ENCODE measurements around the gene S1PR4. TPM values are rescaled to one million over a fixed set of nuclear protein-coding genes. Genes with fewer than 3 reads are reported as not detected.

S1PR4 gene
- polyA plus RNA-seq, 1 of the 3 experiments (the other 2 are of a cell fraction): not detected

DNA sequence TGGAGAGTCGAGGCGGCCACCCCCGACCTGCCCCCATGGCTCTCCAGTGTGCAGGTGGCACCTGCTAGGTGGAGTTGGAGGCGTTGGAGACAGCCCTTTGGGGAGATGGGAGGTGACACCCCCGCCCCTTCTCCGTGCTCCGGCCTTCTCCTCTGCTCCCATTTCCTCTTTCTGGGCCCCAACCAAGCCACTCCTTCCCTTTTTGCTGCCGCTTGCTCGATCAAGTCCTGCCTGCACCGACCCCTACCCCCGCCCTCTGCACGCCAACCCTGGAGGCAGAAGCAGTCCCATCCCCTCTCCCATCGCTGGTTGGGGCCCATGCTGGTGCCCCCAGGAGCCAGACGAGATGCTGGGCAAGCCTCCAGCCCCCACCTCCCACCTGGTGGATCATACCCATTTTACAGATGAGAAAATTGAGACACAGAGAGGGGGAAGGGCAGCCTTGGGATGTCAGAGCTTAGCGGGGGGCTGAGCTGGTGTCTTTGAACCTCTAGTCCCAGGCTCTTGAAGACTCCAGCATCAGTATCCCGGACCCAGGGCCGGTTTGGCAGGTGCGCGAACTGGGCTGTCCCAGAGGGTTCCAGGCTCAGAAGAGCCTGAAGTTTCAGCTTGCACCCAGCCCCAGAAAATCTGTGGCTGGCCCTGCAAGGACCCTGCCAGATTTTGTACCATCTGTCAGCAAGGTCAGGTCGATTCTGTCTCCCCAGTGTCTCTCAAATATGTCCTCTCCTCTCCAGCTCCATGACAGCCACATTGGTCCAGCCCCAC lies 32.5 kb upstream of the S1PR4 start (continued):
- TF ChIP-seq YY1 (IDR thresholded peaks at IDR 0.05; ENCODE audit: low read depth): no peak
- TF ChIP-seq GABPA (IDR thresholded peaks at IDR 0.05; ENCODE audit: low read depth): no peak
- no peak for TF ChIP-seq ELF1 (IDR thresholded peaks at IDR 0.05)

DNA sequence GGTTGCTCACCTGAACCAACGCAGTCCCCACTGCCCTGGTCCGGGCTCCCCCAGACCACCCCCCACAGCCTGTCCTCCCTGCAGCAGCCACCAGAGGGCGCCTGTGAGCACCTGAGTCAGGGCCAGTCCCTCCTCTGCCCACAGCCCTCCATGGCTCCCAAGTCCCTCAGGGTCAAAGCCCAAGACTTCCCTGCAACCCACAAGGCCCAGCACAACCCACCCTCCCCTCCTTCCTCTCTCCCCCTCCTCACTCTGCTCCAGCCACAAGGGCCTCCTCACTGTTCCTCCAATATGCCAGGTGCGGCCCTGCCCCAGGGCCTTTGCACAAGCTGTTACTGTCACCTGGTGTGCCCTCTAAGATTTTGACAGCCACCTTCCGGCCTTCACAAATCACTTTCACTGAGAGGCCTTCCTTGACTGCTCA lies 31.9 kb upstream of the S1PR4 start:
- TF ChIP-seq, protein P1, sequence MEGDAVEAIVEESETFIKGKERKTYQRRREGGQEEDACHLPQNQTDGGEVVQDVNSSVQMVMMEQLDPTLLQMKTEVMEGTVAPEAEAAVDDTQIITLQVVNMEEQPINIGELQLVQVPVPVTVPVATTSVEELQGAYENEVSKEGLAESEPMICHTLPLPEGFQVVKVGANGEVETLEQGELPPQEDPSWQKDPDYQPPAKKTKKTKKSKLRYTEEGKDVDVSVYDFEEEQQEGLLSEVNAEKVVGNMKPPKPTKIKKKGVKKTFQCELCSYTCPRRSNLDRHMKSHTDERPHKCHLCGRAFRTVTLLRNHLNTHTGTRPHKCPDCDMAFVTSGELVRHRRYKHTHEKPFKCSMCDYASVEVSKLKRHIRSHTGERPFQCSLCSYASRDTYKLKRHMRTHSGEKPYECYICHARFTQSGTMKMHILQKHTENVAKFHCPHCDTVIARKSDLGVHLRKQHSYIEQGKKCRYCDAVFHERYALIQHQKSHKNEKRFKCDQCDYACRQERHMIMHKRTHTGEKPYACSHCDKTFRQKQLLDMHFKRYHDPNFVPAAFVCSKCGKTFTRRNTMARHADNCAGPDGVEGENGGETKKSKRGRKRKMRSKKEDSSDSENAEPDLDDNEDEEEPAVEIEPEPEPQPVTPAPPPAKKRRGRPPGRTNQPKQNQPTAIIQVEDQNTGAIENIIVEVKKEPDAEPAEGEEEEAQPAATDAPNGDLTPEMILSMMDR (IDR thresholded peaks at IDR 0.05): peak; percentile 93
- TF ChIP-seq FOXM1 (IDR thresholded peaks at IDR 0.05; ENCODE audit: low read depth) (no peak), SMC3 (IDR thresholded peaks at IDR 0.05; ENCODE audit: low read depth, low read length) (peak; percentile 47), SIN3A (IDR thresholded peaks at IDR 0.05; ENCODE audit: borderline replicate concordance, low read depth, low read length) (no peak), GABPA (IDR thresholded peaks at IDR 0.05; ENCODE audit: low read depth) (no peak), RAD21 (IDR thresholded peaks at IDR 0.05; ENCODE audit: low read length) (peak; percentile 22; the same call in 1 of the 2 replicates), MEF2A (IDR thresholded peaks at IDR 0.05; ENCODE audit: borderline replicate concordance, low read depth) (no peak), TCF12 (IDR thresholded peaks at IDR 0.05) (no peak)
- TF ChIP-seq, protein P2, sequence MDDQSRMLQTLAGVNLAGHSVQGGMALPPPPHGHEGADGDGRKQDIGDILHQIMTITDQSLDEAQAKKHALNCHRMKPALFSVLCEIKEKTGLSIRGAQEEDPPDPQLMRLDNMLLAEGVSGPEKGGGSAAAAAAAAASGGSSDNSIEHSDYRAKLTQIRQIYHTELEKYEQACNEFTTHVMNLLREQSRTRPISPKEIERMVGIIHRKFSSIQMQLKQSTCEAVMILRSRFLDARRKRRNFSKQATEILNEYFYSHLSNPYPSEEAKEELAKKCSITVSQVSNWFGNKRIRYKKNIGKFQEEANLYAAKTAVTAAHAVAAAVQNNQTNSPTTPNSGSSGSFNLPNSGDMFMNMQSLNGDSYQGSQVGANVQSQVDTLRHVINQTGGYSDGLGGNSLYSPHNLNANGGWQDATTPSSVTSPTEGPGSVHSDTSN (IDR thresholded peaks at IDR 0.05): no peak
- TF ChIP-seq, protein P3, sequence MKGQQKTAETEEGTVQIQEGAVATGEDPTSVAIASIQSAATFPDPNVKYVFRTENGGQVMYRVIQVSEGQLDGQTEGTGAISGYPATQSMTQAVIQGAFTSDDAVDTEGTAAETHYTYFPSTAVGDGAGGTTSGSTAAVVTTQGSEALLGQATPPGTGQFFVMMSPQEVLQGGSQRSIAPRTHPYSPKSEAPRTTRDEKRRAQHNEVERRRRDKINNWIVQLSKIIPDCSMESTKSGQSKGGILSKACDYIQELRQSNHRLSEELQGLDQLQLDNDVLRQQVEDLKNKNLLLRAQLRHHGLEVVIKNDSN (IDR thresholded peaks at IDR 0.05; ENCODE audit: borderline replicate concordance, low read depth): no peak
- TF ChIP-seq, protein P4, sequence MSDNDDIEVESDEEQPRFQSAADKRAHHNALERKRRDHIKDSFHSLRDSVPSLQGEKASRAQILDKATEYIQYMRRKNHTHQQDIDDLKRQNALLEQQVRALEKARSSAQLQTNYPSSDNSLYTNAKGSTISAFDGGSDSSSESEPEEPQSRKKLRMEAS (IDR thresholded peaks at IDR 0.05; ENCODE audit: low read depth): no peak
- Histone ChIP-seq H4K20me1 (ENCODE audit: insufficient read depth) (no peaks in the 10 kb centered on the region), H3K36me3 (replicated peaks in 1 of 2; ENCODE audit: control insufficient read depth in 1 of 2, insufficient read depth in 2 of 2, low read length in 1 of 2) (no peaks in the 10 kb centered on the region), H2AFZ (ENCODE audit: low read depth) (no peak overlapping the region), H3K4me1 (ENCODE audit: control insufficient read depth in 1 of 2, insufficient read depth in 2 of 2, low read depth in 1 of 2, low read length in 1 of 2) (peaks cover 0 to 13% of the 10 kb centered on the region in 2 experiments; a peak in 1 of 4 replicates), H3K27me3 (ENCODE audit: insufficient read depth) (no peaks in the 10 kb centered on the region), H3K4me3 (ENCODE audit: low read depth in 2 of 2, low read length in 1 of 2) (peak overlapping the region in 1 of 2 experiments; percentile 23; a peak in 1 of 4 replicates), H3K9ac (no peak overlapping the region), H3K4me2 (no peak overlapping the region), H3K9me2 (no peaks in the 10 kb centered on the region), H3K27ac (ENCODE audit: low read depth in 2 of 2, low read length in 1 of 2) (no peak overlapping the region), H3F3A (replicated peaks; ENCODE audit: insufficient read depth) (peaks cover 18% of the 10 kb centered on the region), H3K9me3 (no peaks in the 10 kb centered on the region), H3K79me2 (ENCODE audit: insufficient read depth) (no peaks in the 10 kb centered on the region)
- CTCF ChIA-PET: interaction anchor here (0.7 to 6.0 kb wide), 7 partner anchors 14 to 42 kb away, joined by 3 to 31 read pairs (median 4); no protein-coding TSS in a partner anchor
- DNase-seq: peak; percentile 79
- WGBS (ENCODE audit: low lambda C conversion rate): 46% methylated on average over 5 of the region's 5 CpGs
- POLR2A ChIA-PET: no interaction called here
